Stimulated activated naive CD4-positive, alpha-beta T cell treated with Interleukin-2 at 50 U/mL for 16 hours (primary cell): ENCODE results near the gene RASSF5.
A peak's percentile ranks its signal among the peaks of the same experiment; 100 is the strongest.

Experiments
- DNase-seq: peaks from one replicate; lab custom pipeline; 2025; lab: John Stamatoyannopoulos, UW

RASSF5 gene

DNA sequence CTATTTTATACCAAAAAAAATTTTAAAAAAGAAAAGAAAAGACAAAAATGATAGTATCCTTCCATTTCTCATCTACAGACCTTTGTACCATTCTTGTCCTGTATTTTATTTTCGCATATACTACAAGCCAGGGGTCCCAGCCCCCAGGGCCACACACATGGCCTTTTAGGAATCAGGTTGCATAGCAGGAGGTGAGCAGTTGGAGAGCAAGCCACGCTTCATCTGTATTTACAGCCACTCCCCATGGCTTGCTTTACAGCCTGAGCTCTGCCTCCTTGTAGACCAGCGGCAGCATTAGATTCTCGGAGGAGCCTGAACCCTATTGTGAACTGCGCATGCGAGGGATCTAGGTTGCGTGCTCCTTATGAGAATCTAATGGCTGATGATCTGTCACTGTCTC is 39.8 kb downstream of the RASSF5 start:
- no peak for DNase-seq

DNA sequence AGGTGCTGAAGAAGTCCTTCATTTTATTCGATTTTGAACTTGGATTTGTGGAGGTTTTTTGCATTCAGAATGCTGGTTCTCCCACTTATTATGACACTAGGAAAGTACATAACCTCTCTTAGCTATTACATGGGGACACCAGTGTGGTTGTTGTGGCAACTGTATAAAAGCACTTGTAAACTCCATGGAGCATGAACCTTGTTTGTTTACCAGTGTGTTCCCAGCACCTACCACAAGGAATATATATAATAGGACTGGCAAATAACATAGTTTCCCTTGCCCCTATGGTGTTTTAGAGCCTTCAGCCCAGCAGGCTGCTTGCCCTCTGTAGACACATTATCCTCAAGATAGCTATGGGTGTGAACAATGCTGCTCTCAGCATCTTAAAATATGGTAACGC is 43.1 kb downstream of the RASSF5 start:
- DNase-seq, result no peak

DNA sequence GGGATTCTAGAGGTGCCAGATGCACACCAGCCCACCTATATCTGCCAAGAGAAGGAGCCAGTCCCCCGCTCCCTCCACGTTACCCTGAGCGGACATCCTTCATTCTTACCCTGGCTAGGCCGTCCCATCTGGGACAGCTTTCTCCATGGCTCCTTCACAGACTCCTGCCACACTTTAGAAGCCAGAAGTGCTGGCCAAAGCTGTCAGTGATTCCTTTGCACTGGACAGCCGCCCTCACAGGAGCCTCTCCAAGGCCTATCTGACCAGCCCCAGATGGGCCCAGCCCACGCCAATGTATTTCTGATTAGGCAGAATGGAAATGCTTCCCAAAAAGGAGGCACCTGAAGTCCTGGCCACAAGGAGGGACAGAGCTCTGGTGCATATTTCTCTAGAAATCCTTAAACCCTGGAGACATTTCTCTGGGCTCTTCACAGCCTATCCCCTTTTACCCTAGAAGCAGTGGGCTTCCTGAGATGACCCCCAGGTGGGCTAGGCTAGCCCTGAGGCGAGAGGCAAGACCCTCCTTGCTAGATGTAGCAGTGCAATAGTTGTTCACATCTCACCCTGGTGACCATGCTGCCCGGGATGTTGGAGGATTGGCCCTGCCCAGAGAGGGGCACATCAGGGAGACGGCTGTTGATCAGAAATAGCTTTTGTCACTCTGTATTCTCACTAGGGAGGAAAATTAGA is 44.1 kb downstream of the RASSF5 start:
- no peak for DNase-seq

DNA sequence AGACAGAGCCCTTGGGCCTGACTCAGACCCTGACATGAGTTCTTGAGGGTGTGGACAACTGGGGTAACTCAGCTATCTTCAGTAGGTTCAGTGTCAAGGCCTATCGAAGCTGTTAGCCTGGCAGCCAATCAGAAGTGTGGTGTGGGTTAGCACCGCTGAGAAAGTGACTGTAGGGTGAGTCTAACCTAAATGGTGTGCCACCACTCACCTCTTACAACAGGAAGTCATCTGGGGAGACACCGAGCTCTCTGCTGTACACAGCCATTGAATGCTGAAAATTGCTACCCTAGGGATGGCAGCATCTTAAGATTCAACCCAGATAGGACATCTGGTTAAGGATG is 44.6 kb downstream of the RASSF5 start:
- DNase-seq, result peak; percentile 74

- DNase-seq, result no peak
Measured at GRCh38 chr1:206554211-206554610, 46.9 kb downstream of the RASSF5 start.

GRCh38 chr1:206554701-206555472 is 47.6 kb downstream of the RASSF5 start:
- no peak for DNase-seq

DNA sequence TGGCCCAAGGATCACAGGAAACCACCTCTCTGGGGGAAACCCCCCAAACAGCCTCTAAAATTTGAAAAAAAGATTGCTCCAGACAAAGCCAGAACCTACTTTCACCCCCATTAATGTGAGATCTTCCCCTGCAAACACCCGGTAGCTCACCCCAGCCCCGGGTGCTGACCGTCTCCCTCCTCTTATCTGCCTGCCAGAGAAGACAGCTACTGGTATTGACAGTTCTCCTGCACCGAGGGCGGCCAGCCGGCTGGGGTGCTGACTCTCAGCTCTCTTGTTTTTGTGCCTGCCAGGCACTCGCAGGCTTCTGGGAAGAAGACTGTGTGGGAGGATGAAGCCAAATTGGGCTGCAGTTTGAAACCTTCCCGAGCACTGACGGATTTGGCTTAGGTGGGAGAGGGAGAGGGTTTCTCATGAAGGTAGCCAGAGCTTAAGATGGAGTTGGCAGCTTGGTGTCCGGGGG is 48.2 kb downstream of the RASSF5 start:
- DNase-seq, result peak; percentile 26

DNA sequence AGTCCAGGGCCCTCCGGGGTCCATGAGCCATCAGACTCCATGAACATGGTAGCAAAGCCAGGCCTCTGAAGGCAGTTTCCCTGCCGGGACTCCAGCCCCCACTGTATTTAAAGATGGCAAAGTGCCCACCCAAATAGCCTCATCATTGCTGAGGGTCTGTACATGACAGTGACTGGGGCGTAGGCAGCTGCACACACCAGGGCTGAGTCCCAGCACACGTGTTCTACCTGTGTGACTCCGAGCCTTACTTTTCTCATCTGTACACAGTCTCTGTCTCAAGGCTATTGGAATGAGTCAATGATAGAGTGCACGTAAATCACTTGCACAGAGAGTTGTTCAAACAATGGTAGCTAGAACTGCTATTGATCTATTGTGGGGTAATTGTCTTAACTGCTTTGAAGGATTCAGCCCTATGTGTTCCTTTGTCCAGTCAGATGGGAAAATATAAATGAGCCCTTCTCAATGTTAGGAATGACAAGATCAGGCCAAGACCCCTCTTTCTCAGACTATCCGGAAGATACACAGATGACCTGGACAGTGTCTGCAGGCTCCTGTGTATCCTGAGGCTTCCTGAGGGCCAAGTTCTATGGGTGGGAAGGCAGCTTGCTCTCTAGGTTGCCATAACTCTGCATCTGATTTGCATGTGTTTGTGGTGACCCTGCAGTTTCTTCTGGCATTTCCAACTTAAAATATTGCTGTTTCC is 48.9 kb downstream of the RASSF5 start:
- peak; percentile 17 for DNase-seq

- DNase-seq, result peak; percentile 85
Measured at GRCh38 chr1:206556750-206557635, 49.7 kb downstream of the RASSF5 start.

DNA sequence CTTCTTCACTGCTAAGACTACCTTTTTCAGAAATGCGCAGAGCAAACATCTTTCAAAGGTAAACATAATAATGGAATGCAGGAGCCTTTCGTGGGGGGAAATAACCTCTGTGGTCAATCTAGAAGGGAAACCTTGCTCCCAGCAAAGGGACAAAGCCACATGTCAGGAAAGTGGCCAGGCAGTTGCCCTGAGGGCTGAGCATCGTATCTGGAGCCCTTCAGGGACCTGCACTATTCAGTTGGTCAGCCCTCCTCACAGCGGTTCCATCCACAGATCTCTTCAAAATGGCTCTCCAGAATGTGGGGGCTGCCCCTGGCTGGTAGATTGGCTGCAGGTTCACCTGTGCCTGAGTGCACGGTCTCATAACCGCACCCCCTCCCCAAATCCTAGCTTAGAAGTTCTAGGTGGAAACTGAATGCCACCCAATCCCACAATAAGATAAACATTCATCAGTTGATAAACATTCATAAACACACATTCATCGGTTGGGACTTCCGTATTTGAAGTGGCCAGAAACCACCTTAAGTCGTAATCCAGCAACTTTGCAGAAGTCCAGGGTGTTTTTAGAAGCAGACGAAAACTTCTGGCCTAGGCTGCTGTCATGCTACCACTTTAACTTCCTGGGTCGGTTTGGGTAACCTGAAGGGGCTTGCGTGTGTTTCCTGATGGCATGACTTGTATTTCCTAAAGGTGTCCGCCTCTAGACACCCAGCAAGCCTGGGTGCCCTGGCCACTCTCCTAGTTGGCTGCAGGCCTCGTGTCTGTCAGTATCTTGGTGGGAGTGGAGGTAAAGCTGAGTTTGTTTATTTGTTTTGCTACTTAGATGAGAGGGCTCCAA is 50.5 kb downstream of the RASSF5 start:
- no peak for DNase-seq

GRCh38 chr1:206558794-206559671 is 51.7 kb downstream of the RASSF5 start:
- no peak for DNase-seq

DNA sequence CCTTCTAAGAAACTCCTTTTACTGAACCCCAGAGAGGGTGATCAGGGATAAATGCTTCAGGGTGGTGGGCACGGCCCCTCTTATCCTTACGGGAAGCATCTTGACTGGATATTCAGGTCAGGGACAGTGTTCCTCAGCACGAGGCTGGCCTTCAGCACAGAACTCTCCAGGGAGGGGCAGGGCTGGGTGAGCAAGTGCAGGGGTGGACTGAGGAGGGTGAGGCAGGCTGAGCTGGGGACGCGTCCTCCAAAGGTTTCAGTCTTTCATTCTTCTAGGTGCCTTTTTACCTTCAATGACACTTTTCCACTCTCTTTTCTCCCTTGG is 52.3 kb downstream of the RASSF5 start:
- no peak for DNase-seq

GRCh38 chr1:206560007-206560716 is 52.8 kb downstream of the RASSF5 start:
- peak; percentile 12 for DNase-seq

DNA sequence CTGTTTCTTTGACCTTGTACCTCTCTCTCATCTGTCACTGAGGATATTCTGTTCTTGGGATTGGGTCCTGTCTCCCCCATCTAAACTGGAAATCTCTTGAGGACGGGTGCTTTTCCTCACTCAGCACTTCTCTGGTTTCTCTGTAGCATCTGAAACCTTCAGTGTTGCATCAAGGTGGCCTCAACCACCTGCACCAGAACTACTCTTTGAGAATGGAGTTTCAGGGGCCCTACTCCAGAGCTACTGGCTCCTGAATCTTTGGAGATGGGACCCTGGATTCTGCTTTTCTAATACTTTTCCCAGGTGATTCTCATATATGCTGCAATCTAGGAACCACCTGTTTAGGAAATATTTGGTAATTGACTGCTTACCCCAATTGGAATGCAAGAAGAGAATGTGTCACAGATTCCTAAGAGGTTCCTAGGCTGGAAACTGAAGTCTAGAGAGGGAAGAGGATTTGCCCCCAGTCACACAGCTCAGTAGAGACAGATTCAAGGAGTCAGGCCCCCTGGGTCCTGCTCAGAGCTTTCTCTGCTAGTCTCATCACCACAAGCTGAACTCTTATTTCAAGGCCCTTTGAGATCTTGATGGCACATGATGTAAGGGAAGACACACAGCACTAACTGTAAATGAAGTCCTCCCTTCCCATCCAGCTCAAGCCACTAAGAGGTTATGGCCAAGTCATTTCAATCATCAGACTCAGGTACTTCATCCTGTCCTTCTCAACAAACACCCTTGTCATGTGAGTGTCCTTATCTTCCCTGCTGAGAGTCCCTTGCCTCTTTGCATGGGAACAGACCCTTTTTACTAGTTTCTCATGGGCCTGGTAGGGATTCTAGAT is 56.3 kb downstream of the RASSF5 start:
- no peak for DNase-seq

DNA sequence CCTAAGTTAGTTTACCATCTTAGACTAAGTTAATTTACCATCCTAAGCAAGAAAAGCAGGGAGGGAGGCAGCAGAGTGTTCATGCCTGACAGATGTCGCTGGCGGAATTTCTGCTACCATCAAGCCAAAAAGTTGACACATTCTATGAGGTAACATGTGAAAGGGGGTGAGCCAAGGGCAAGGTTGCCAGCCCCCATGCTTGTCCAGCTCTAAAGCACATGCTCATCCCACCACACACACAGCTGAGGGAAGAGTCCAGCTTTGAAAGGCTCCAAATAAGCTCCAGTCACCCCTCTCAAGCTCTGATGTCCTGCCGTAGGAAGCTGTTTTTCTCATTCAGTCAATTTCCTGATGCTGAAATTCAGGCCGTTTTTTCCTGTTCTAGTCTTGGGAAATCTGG is 58.7 kb downstream of the RASSF5 start:
- DNase-seq, result no peak

DNA sequence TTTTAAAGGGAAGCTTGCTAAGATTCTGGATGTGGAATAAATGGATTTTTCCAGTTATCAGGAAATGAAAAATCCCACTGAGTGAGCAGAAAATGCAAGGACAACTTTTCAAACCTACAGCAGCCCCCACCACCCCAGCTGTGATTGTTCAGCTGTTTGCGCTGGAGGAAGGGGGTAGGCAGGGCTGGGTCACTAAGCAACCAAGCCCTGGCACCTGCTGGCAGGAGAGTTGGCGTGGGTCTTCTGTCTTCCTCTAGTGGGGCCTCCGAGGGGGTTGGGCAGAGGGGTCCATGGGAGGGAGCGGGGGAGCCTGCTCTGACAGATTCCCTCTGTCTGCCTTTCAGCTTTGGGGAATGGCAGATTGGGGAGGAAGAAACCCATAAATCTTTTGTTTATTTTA is 59.7 kb downstream of the RASSF5 start:
- no peak for DNase-seq

GRCh38 chr1:206568256-206568655 is 60.9 kb downstream of the RASSF5 start:
- DNase-seq, result peak; percentile 55

GRCh38 chr1:206568779-206569352 is 61.5 kb downstream of the RASSF5 start:
- DNase-seq, result no peak
